Liver (tissue), 9 donors: ENCODE measurements around the gene TEX36. TPM values are rescaled to one million over a fixed set of nuclear protein-coding genes. Genes with fewer than 3 reads are reported as not detected.

Source experiments
- DNase-seq: peaks from one replicate; pipeline ENCODE4 v3.0.0-alpha.2; 2017; ENCODE audit warnings: low spot score
- H3K27ac ChIP-seq, 2 donors: one replicate each; pipeline ENCODE4 v1.7.0; 2013; ENCODE audit warnings: inconsistent platforms in 2 of 2, low read length in 2 of 2, control low read depth in 1 of 2, low read depth in 1 of 2, mild to moderate bottlenecking in 1 of 2
- H3K27me3 ChIP-seq, 4 donors: one replicate each; pipeline versions ENCODE4 v1.6.1 to v1.7.0; 2013; ENCODE audit warnings: low read length in 3 of 4, inconsistent platforms in 1 of 4, mild to moderate bottlenecking in 1 of 4, moderate library complexity in 1 of 4; ENCODE audit not compliant: control insufficient read depth in 4 of 4, insufficient read depth in 4 of 4
- H3K36me3 ChIP-seq, 4 donors: one replicate each; pipeline versions ENCODE4 v1.6.1 to v1.7.0; 2013; ENCODE audit warnings: low read length in 3 of 4, mild to moderate bottlenecking in 3 of 4, low read depth in 1 of 4, moderate library complexity in 1 of 4; ENCODE audit not compliant: control insufficient read depth in 4 of 4, insufficient read depth in 3 of 4
- H3K4me1 ChIP-seq, 4 donors: one replicate each; pipeline versions ENCODE4 v1.6.1 to v1.7.0; 2013; ENCODE audit warnings: low read length in 3 of 4, mild to moderate bottlenecking in 3 of 4, moderate library complexity in 1 of 4; ENCODE audit not compliant: control insufficient read depth in 4 of 4, insufficient read depth in 4 of 4
- H3K4me3 ChIP-seq, 3 donors: one replicate each; pipeline versions ENCODE4 v1.6.1 to v1.7.0; 2013; ENCODE audit warnings: low read length in 3 of 3, control low read depth in 1 of 3, low read depth in 1 of 3, mild to moderate bottlenecking in 1 of 3
- H3K9ac ChIP-seq, 2 donors: one replicate each; pipeline ENCODE4 v1.7.0; 2013; ENCODE audit warnings: low read length in 2 of 2, mild to moderate bottlenecking in 2 of 2, moderate library complexity in 2 of 2, control low read depth in 1 of 2, low read depth in 1 of 2
- H3K9me3 ChIP-seq, 4 donors: one replicate each; pipeline versions ENCODE4 v1.6.1 to v1.7.0; 2013; ENCODE audit warnings: low read length in 3 of 4; ENCODE audit not compliant: control insufficient read depth in 4 of 4
- ATF3 ChIP-seq: IDR thresholded peaks from 2 replicates; pipeline ENCODE4 v1.6.1; 2016; ENCODE audit warnings: antibody characterized with exemption
- CTCF ChIP-seq: fragments of 150-350 bp; IDR thresholded peaks from 2 replicates; pipeline ENCODE4 v1.5.1; 2017; ENCODE audit warnings: improper control_type of control experiment, low read depth, low read length; ENCODE audit not compliant: missing input control
- EGR1 ChIP-seq, 2 donors: IDR thresholded peaks; 2 replicates each; pipeline ENCODE4 v1.6.1; 2016 to 2018; ENCODE audit warnings: antibody characterized with exemption in 2 of 2, low read depth in 2 of 2
- FOXA1 ChIP-seq: IDR thresholded peaks from 2 replicates; pipeline ENCODE4 v1.6.1; 2016; ENCODE audit warnings: antibody characterized with exemption
- FOXA2 ChIP-seq: IDR thresholded peaks from 2 replicates; pipeline ENCODE4 v1.6.1; 2016; ENCODE audit warnings: antibody characterized with exemption
- GABPA ChIP-seq, 2 donors: IDR thresholded peaks in 1 of 2; conservative IDR thresholded peaks in 1 of 2; 2 replicates each; pipeline ENCODE4 v1.6.1; 2016; ENCODE audit warnings: antibody characterized with exemption in 2 of 2, mild to moderate bottlenecking in 1 of 2, moderate library complexity in 1 of 2
- HNF4A ChIP-seq, 2 donors: conservative IDR thresholded peaks; 2 replicates each; pipeline ENCODE4 v1.6.1; 2016; ENCODE audit warnings: antibody characterized with exemption in 2 of 2, mild to moderate bottlenecking in 2 of 2
- HNF4G ChIP-seq: IDR thresholded peaks from 2 replicates; pipeline ENCODE4 v1.6.1; 2016; ENCODE audit warnings: antibody characterized with exemption
- JUND ChIP-seq, 2 donors: IDR thresholded peaks; 2 replicates each; pipeline ENCODE4 v1.6.1; 2016; ENCODE audit warnings: antibody characterized with exemption in 2 of 2
- MAX ChIP-seq: IDR thresholded peaks from 2 replicates; pipeline ENCODE4 v1.6.1; 2016; ENCODE audit warnings: antibody characterized with exemption
- NR2F2 ChIP-seq: IDR thresholded peaks from 2 replicates; pipeline ENCODE4 v1.6.1; 2016; ENCODE audit warnings: antibody characterized with exemption
- RAD21 ChIP-seq, 2 donors: IDR thresholded peaks; 2 replicates each; pipeline ENCODE4 v1.6.1; 2016; ENCODE audit warnings: antibody characterized with exemption in 2 of 2, mild to moderate bottlenecking in 2 of 2
- REST ChIP-seq: IDR thresholded peaks from 2 replicates; pipeline ENCODE4 v1.6.1; 2016; ENCODE audit warnings: antibody characterized with exemption, mild to moderate bottlenecking
- RXRA ChIP-seq, 2 donors: IDR thresholded peaks; 2 replicates each; pipeline ENCODE4 v1.6.1; 2017 to 2018; ENCODE audit warnings: antibody characterized with exemption in 2 of 2, mild to moderate bottlenecking in 1 of 2
- SP1 ChIP-seq: IDR thresholded peaks from 2 replicates; pipeline ENCODE4 v1.6.1; 2018; ENCODE audit warnings: antibody characterized with exemption, mild to moderate bottlenecking
- TAF1 ChIP-seq: conservative IDR thresholded peaks from 2 replicates; pipeline ENCODE4 v1.6.1; 2016; ENCODE audit warnings: antibody characterized with exemption, mild to moderate bottlenecking
- YY1 ChIP-seq: IDR thresholded peaks from 2 replicates; pipeline ENCODE4 v1.6.1; 2016; ENCODE audit warnings: antibody characterized with exemption, mild to moderate bottlenecking
- ZBTB33 ChIP-seq: IDR thresholded peaks from 2 replicates; pipeline ENCODE4 v1.6.1; 2016; ENCODE audit warnings: antibody characterized with exemption
- WGBS: extraction: QIAGEN DNeasy Blood & Tissue Kit; methylation state at CpG from one replicate; pipeline ENCODE4 v1.1.7; 2013; 5-methylcytosine and 5-hydroxymethylcytosine counted together
- polyA plus RNA-seq, 2 donors: library from polyadenylated mRNA; stranded (reverse) in 1 of 2; unstranded in 1 of 2; fragments of 200-250 nt in 1 of 2; fragments of >200 nt in 1 of 2; fragmentation: Nextera tagmentation in 1 of 2; extraction: Ambion mirVana in 1 of 2; gene quantifications; one replicate each; pipeline versions ENCODE4 v1.2.1 to v1.2.3, GENCODE V29; 2013 to 2015
- total RNA-seq, 2 donors: library from RNA; depleted of rRNA; stranded (reverse); fragments of >200 nt; gene quantifications; one replicate each; pipeline ENCODE4 v1.2.3, GENCODE V29; 2014
- donor health status: healthy.
- donor health status: healthy.
- donor health status: healthy.
- donor health status: healthy.
- donor health status: healthy.

TEX36 gene
- total and polyA plus RNA-seq, 4 donors = not detected

GRCh38 chr10:125633517-125633999, 49.4 kb downstream of the TEX36 start:
- Histone ChIP-seq H3K36me3 (no peaks in the 10 kb centered on the region), H3K4me3 (no peak overlapping the region), H3K4me1 (no peaks in the 10 kb centered on the region), H3K27ac (no peak overlapping the region), H3K27me3 (peaks cover 0 to 8% (median 0%) of the 10 kb centered on the region in 4 donors), H3K9ac (no peak overlapping the region), H3K9me3 (no peaks in the 10 kb centered on the region)
- DNase-seq = no peak
- no peak for TF ChIP-seq TAF1
- no peak for TF ChIP-seq HNF4A (conservative IDR thresholded peaks at IDR 0.05)
- no peak for TF ChIP-seq YY1
- TF ChIP-seq ZBTB33 = no peak
- TF ChIP-seq RXRA (IDR thresholded peaks at IDR 0.05) = no peak
- no peak for TF ChIP-seq FOXA1
- no peak for TF ChIP-seq ATF3
- TF ChIP-seq NR2F2 = no peak
- no peak for TF ChIP-seq FOXA2
- TF ChIP-seq SP1 = no peak
- no peak for TF ChIP-seq CTCF
- no peak for TF ChIP-seq HNF4G
- no peak for TF ChIP-seq GABPA (IDR thresholded peaks at IDR 0.05 in 1 of 2, conservative IDR thresholded peaks at IDR 0.05 in 1 of 2)
- TF ChIP-seq RAD21 (IDR thresholded peaks at IDR 0.05) = no peak
- no peak for TF ChIP-seq MAX
- TF ChIP-seq JUND (IDR thresholded peaks at IDR 0.05) = no peak
- no peak for TF ChIP-seq EGR1 (IDR thresholded peaks at IDR 0.05; ENCODE audit: low read depth in 2 of 2)
- TF ChIP-seq REST = no peak
- WGBS = 69% methylated on average over 13 of the region's 13 CpGs
